ENCODE measurements around the gene FRY. TPM values are rescaled to one million over a fixed set of nuclear protein-coding genes. Genes with fewer than 3 reads are reported as not detected.

The FRY gene
- total RNA-seq, 2 donors from 2014 or later: 16.4 to 33.3 TPM

DNA sequence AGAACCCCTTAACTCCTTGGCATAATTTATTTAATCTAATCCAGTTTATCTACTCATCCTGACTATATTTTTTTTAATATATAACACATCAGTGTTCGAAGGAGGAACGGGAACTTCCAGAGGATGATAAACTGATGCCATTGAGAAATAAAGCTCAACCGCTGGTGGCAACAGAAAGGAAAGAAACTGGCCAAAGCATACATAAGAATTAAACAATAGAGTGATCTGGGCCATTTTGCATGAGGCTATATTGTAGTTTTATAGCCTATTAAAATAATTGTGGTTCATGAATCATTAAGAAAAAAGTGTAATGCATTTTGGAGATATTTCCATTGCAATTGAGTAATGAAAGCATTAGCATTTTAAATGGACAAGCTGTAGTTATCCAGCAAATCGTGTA lies 94.2 kb downstream of the FRY start:
- H3K27me3 ChIP-seq (replicated peaks; ENCODE audit: insufficient read depth): no peaks in the 10 kb centered on the region
- no peak for DNase-seq (ENCODE audit: low spot score)
- TF ChIP-seq, protein P1, sequence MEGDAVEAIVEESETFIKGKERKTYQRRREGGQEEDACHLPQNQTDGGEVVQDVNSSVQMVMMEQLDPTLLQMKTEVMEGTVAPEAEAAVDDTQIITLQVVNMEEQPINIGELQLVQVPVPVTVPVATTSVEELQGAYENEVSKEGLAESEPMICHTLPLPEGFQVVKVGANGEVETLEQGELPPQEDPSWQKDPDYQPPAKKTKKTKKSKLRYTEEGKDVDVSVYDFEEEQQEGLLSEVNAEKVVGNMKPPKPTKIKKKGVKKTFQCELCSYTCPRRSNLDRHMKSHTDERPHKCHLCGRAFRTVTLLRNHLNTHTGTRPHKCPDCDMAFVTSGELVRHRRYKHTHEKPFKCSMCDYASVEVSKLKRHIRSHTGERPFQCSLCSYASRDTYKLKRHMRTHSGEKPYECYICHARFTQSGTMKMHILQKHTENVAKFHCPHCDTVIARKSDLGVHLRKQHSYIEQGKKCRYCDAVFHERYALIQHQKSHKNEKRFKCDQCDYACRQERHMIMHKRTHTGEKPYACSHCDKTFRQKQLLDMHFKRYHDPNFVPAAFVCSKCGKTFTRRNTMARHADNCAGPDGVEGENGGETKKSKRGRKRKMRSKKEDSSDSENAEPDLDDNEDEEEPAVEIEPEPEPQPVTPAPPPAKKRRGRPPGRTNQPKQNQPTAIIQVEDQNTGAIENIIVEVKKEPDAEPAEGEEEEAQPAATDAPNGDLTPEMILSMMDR (IDR thresholded peaks at IDR 0.05): no peak
- no peak for TF ChIP-seq POLR2AphosphoS5 (IDR thresholded peaks at IDR 0.05)
- H3K4me1 ChIP-seq (replicated peaks): no peaks in the 10 kb centered on the region
- no peaks in the 10 kb centered on the region for H3K36me3 ChIP-seq
- intact Hi-C loops (cut with DNase I): no loop called here
- H3K9me3 ChIP-seq: no peaks in the 10 kb centered on the region
- H3K27ac ChIP-seq: no peak overlapping the region
- WGBS: 50% methylated on average over 4 of the region's 4 CpGs
- H3K4me3 ChIP-seq: no peak overlapping the region

DNA sequence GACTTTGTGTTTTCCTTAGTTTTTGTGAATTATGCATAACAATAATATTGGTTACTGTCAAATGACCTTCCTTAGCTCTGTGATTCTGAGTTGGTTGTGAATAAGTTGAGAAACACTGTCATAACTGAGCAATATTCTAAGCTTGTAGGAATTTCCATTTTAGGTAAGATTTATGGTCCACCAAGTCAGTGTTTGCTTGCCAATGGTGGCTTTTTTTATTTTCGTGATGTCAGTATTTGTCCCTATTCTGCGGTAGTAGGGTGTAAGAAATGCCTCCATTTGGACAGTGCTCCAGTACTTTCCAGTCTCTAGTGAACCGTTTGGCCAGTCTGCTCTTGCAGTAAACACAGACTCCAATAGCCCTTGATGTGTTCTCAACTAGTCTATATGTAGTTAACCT lies 94.7 kb downstream of the FRY start:
- Histone ChIP-seq H3K27me3 (replicated peaks; ENCODE audit: insufficient read depth) (no peaks in the 10 kb centered on the region), H3K27ac (no peak overlapping the region), H3K4me3 (no peak overlapping the region), H3K4me1 (replicated peaks) (no peaks in the 10 kb centered on the region), H3K9me3 (no peaks in the 10 kb centered on the region), H3K36me3 (no peaks in the 10 kb centered on the region)
- DNase-seq (ENCODE audit: low spot score): no peak
- WGBS: 86% methylated on average over 3 of the region's 3 CpGs
- TF ChIP-seq POLR2AphosphoS5 (IDR thresholded peaks at IDR 0.05) (no peak), POLR2A (IDR thresholded peaks at IDR 0.05) (no peak)
- TF ChIP-seq, protein P1 (IDR thresholded peaks at IDR 0.05): no peak
- intact Hi-C loops (cut with DNase I): no loop called here

DNA sequence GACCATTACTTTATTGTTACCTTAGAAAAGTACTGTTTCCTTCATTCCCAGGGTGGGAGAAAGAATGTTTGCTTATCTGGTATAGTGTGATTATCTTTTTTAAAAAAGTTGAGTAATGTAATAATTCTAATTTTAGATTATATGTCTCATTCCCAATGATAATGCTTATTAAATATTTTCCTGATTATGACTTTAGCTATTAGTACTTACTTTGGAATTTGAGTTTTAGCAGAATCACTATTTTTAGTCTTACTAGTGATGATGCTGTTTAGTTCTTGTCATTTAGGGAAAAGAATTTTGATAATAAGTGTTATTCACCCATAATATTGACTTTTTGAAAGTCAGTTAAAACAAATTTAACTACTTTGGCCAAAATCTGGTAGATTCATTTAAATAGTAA lies 95.2 kb downstream of the FRY start:
- no peaks in the 10 kb centered on the region for H3K9me3 ChIP-seq
- no peak overlapping the region for H3K27ac ChIP-seq
- no peak for DNase-seq (ENCODE audit: low spot score)
- intact Hi-C loops (cut with DNase I): no loop called here
- no peaks in the 10 kb centered on the region for H3K36me3 ChIP-seq
- no peak overlapping the region for H3K4me3 ChIP-seq
- no peaks in the 10 kb centered on the region for H3K4me1 ChIP-seq (replicated peaks)
- TF ChIP-seq, protein P1 (IDR thresholded peaks at IDR 0.05): no peak
- no peak for TF ChIP-seq POLR2A (IDR thresholded peaks at IDR 0.05)
- TF ChIP-seq POLR2AphosphoS5 (IDR thresholded peaks at IDR 0.05): no peak
- H3K27me3 ChIP-seq (replicated peaks; ENCODE audit: insufficient read depth): no peaks in the 10 kb centered on the region

GRCh38 chr13:32127691-32128090 lies 96.1 kb downstream of the FRY start:
- DNase-seq (ENCODE audit: low spot score): no peak
- intact Hi-C loops (cut with DNase I): no loop called here
- no peaks in the 10 kb centered on the region for H3K4me1 ChIP-seq (replicated peaks)
- H3K27ac ChIP-seq: no peak overlapping the region
- H3K27me3 ChIP-seq (replicated peaks; ENCODE audit: insufficient read depth): no peaks in the 10 kb centered on the region
- TF ChIP-seq POLR2AphosphoS5 (IDR thresholded peaks at IDR 0.05) (no peak), POLR2A (IDR thresholded peaks at IDR 0.05) (no peak)
- TF ChIP-seq, protein P1 (IDR thresholded peaks at IDR 0.05): no peak
- H3K9me3 ChIP-seq: no peaks in the 10 kb centered on the region
- WGBS: 95% methylated on average over 7 of the region's 7 CpGs
- H3K36me3 ChIP-seq: no peaks in the 10 kb centered on the region
- no peak overlapping the region for H3K4me3 ChIP-seq

- H3K4me3 ChIP-seq: no peak overlapping the region
- no peaks in the 10 kb centered on the region for H3K36me3 ChIP-seq
- no peak for DNase-seq (ENCODE audit: low spot score)
- H3K27me3 ChIP-seq (replicated peaks; ENCODE audit: insufficient read depth): no peaks in the 10 kb centered on the region
- TF ChIP-seq, protein P1 (IDR thresholded peaks at IDR 0.05): no peak
- TF ChIP-seq POLR2A (IDR thresholded peaks at IDR 0.05) (no peak), POLR2AphosphoS5 (IDR thresholded peaks at IDR 0.05) (no peak)
- H3K4me1 ChIP-seq (replicated peaks): no peaks in the 10 kb centered on the region
- intact Hi-C loops (cut with DNase I): no loop called here
- H3K9me3 ChIP-seq: no peaks in the 10 kb centered on the region
- H3K27ac ChIP-seq: no peak overlapping the region
- WGBS: 44% methylated on average over 5 of the region's 5 CpGs
Observed at GRCh38 chr13:32134241-32135055, 102.9 kb downstream of the FRY start.
